ENCODE results near the gene TTBK2. TPM values are rescaled to one million over a fixed set of nuclear protein-coding genes. Genes with fewer than 3 reads are reported as not detected.
A peak's percentile ranks its signal among the peaks of the same experiment; 100 is the strongest.

The TTBK2 gene
- total RNA-seq, 1 donor from 2014 or later: 14.1 TPM

GRCh38 chr15:42800731-42801474, 119.7 kb downstream of the TTBK2 start:
- Mint-ChIP-seq H3K4me3 (ENCODE audit: unreplicated experiment) (no peak overlapping the region), H3K9me3 (ENCODE audit: unreplicated experiment) (no peaks in the 10 kb centered on the region), H3K27me3 (ENCODE audit: unreplicated experiment) (peaks cover 2% of the 10 kb centered on the region), H3K4me1 (ENCODE audit: unreplicated experiment) (no peaks in the 10 kb centered on the region), H3K27ac (ENCODE audit: unreplicated experiment) (no peak overlapping the region), H3K36me3 (ENCODE audit: low read depth, unreplicated experiment) (peaks cover 8% of the 10 kb centered on the region)
- DNase-seq (ENCODE audit: low spot score): peak; percentile 8
- no peak for TF ChIP-seq CTCF (IDR thresholded peaks at IDR 0.05; ENCODE audit: unreplicated experiment)

GRCh38 chr15:42798802-42799201, 121.8 kb downstream of the TTBK2 start:
- Mint-ChIP-seq H3K27me3 (ENCODE audit: unreplicated experiment) (peaks cover 2% of the 10 kb centered on the region), H3K27ac (ENCODE audit: unreplicated experiment) (no peak overlapping the region)

GRCh38 chr15:42796955-42797782, 123.4 kb downstream of the TTBK2 start:
- Mint-ChIP-seq H3K27ac (ENCODE audit: unreplicated experiment) (no peak overlapping the region), H3K27me3 (ENCODE audit: unreplicated experiment) (no peaks in the 10 kb centered on the region), H3K4me1 (ENCODE audit: unreplicated experiment) (no peaks in the 10 kb centered on the region), H3K4me3 (ENCODE audit: unreplicated experiment) (no peak overlapping the region), H3K9me3 (ENCODE audit: unreplicated experiment) (no peaks in the 10 kb centered on the region), H3K36me3 (ENCODE audit: low read depth, unreplicated experiment) (peaks cover 8% of the 10 kb centered on the region)
- DNase-seq (ENCODE audit: low spot score): no peak
- TF ChIP-seq CTCF (IDR thresholded peaks at IDR 0.05; ENCODE audit: unreplicated experiment): no peak

More at GRCh38 chr15:42798802-42799201, 121.8 kb downstream of the TTBK2 start:
- DNase-seq (ENCODE audit: low spot score): no peak
- H3K9me3 Mint-ChIP-seq (ENCODE audit: unreplicated experiment): no peaks in the 10 kb centered on the region
- TF ChIP-seq CTCF (IDR thresholded peaks at IDR 0.05; ENCODE audit: unreplicated experiment): no peak
- no peaks in the 10 kb centered on the region for H3K4me1 Mint-ChIP-seq (ENCODE audit: unreplicated experiment)
- H3K36me3 Mint-ChIP-seq (ENCODE audit: low read depth, unreplicated experiment): peaks cover 8% of the 10 kb centered on the region
- no peak overlapping the region for H3K4me3 Mint-ChIP-seq (ENCODE audit: unreplicated experiment)

- DNase-seq (ENCODE audit: low spot score): no peak
- Mint-ChIP-seq H3K36me3 (ENCODE audit: low read depth, unreplicated experiment) (no peaks in the 10 kb centered on the region), H3K4me1 (ENCODE audit: unreplicated experiment) (no peaks in the 10 kb centered on the region), H3K27ac (ENCODE audit: unreplicated experiment) (no peak overlapping the region), H3K4me3 (ENCODE audit: unreplicated experiment) (no peak overlapping the region), H3K9me3 (ENCODE audit: unreplicated experiment) (no peaks in the 10 kb centered on the region), H3K27me3 (ENCODE audit: unreplicated experiment) (no peaks in the 10 kb centered on the region)
- no peak for TF ChIP-seq CTCF (IDR thresholded peaks at IDR 0.05; ENCODE audit: unreplicated experiment)
These were observed 131.9 kb downstream of the TTBK2 start for GRCh38 chr15:42788725-42789124.

GRCh38 chr15:42786978-42787377, 133.6 kb downstream of the TTBK2 start:
- Mint-ChIP-seq H3K27ac (ENCODE audit: unreplicated experiment) (no peak overlapping the region), H3K27me3 (ENCODE audit: unreplicated experiment) (peaks cover 6% of the 10 kb centered on the region), H3K36me3 (ENCODE audit: low read depth, unreplicated experiment) (peaks cover 4% of the 10 kb centered on the region), H3K4me3 (ENCODE audit: unreplicated experiment) (no peak overlapping the region), H3K4me1 (ENCODE audit: unreplicated experiment) (no peaks in the 10 kb centered on the region), H3K9me3 (ENCODE audit: unreplicated experiment) (no peaks in the 10 kb centered on the region)
- no peak for TF ChIP-seq CTCF (IDR thresholded peaks at IDR 0.05; ENCODE audit: unreplicated experiment)
- DNase-seq (ENCODE audit: low spot score): no peak
